GM18907 (cell line): ENCODE results near the gene NME8.
"Not testable (repeated sequence)": the region's sequence is repeated elsewhere in the genome, so short reads cannot be mapped to it uniquely, and the experiment has no call there.

Experiments used
- ATAC-seq: cut with Tn5 transposase; IDR thresholded peaks from one replicate; pipeline ENCODE4 v1.9.1; 2021; ENCODE audit warnings: mild to moderate bottlenecking, moderate library complexity; ENCODE audit not compliant: unreplicated experiment

NME8 gene

GRCh38 chr7:37848297-37848696, at the start of gene NME8:
Gene NME8 (plus strand): TSS chr7:37848597. CDS start chr7:37850267, 1,670 bp downstream.
- no peak for ATAC-seq

GRCh38 chr7:37806152-37806551, 42.2 kb upstream of the NME8 start:
- ATAC-seq = no peak

- ATAC-seq = not testable (repeated sequence)
These were observed 36.2 kb upstream of the NME8 start for GRCh38 chr7:37812161-37812580.

- peak; percentile 75 for ATAC-seq
These were observed 32.6 kb upstream of the NME8 start for GRCh38 chr7:37815671-37816371.

GRCh38 chr7:37816922-37817590, 31.3 kb upstream of the NME8 start:
- ATAC-seq = no peak

GRCh38 chr7:37817591-37817960, 30.8 kb upstream of the NME8 start:
- no peak for ATAC-seq

GRCh38 chr7:37817996-37818720, 30.2 kb upstream of the NME8 start:
- ATAC-seq = no peak

- ATAC-seq = peak; percentile 58
These were observed 27.5 kb upstream of the NME8 start for GRCh38 chr7:37820708-37821468.

GRCh38 chr7:37822946-37823345, 25.5 kb upstream of the NME8 start:
- ATAC-seq = no peak

- ATAC-seq = no peak
These were observed 24.8 kb upstream of the NME8 start for GRCh38 chr7:37823557-37823956.

GRCh38 chr7:37825038-37825437, 23.4 kb upstream of the NME8 start:
- ATAC-seq = no peak

- peak; percentile 64 for ATAC-seq
These were observed 21.6 kb upstream of the NME8 start for GRCh38 chr7:37826825-37827224.

GRCh38 chr7:37831244-37831643, 17.2 kb upstream of the NME8 start:
- no peak for ATAC-seq

- no peak for ATAC-seq
These were observed 16.2 kb upstream of the NME8 start for GRCh38 chr7:37832194-37832593.

GRCh38 chr7:37833107-37833817, 15.1 kb upstream of the NME8 start:
- ATAC-seq = peak; percentile 51

- ATAC-seq = no peak
These were observed 14.6 kb upstream of the NME8 start for GRCh38 chr7:37833818-37834146.

GRCh38 chr7:37853468-37853867, 5.1 kb downstream of the NME8 start:
- ATAC-seq = no peak

GRCh38 chr7:37882086-37882485, 33.7 kb downstream of the NME8 start:
- no peak for ATAC-seq

- ATAC-seq = no peak
These were observed 45.0 kb downstream of the NME8 start for GRCh38 chr7:37893359-37893758.

- no peak for ATAC-seq
These were observed 46.3 kb downstream of the NME8 start for GRCh38 chr7:37894671-37895070.
